ENCODE results near the gene SOX4.

The SOX4 gene

DNA sequence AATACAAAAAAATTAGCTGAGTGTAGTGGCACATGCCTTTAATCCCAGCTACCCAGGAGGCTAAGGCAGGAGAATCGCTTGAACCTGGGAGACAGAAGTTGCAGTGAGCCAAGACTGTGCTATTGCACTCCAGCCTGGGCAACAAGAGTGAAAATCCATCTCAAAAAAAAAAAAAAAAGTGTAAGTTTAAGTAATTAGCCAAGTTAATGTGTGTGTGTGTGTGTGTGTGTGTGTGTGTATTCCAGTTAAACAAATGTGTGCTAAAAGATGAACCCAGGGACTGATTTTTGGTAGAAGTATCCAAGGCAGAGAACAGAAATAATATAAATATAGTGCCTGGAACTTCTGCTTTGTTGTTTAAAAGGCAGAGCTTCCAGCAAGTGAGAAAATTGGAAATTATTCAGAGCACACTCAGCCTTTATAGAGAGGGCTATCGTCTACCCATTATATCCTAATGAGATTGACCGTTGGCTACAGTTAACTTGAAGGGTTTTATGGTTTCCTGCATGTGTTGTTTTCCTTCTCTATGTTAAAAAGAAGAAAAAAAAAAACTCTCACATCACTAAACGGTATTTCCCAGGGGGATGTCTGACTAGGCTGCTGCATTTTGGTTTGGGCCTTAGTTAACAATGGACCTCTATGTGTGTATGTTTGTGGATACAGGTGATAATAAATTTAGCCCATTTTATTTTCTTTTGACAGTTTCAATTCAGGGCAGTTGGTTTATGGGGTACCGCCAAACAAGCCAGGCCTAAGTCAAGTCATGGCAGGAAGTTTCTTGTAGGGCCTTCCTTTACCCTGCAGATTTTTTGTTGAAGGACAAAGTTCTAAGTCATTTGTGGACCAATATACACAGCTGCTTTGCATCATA, 9.8 kb downstream of the SOX4 start (continued):
- TF ChIP-seq RARB (CRISPR knock-in tag; IDR thresholded peaks at IDR 0.05): no peak
- TF ChIP-seq ESRRG (CRISPR knock-in tag; IDR thresholded peaks at IDR 0.05): no peak

DNA sequence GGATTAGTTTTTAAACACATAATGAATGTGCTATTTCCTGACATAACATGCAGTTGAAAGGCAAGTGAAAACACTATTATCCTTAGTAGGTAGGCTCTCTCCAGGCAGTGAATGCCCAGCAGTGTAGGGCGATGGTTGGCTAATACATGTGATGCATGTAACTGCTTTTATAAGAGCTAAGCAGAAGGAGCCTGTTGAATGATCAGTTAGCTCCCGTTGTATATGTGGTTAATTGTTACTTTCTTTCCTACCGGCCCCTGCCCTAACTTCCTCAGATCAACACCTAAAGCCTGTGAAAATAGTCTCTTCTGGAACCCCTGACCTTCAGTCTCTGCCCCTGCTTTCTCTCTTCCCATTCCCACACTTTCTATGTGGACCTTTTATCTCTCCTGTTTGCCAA, 10.5 kb downstream of the SOX4 start:
- TF ChIP-seq BACH2 (CRISPR knock-in tag; IDR thresholded peaks at IDR 0.05; ENCODE audit: borderline replicate concordance) (no peak), ZFP30 (CRISPR knock-in tag; IDR thresholded peaks at IDR 0.05) (no peak), SNAI2 (CRISPR knock-in tag; IDR thresholded peaks at IDR 0.05) (no peak), CSDC2 (CRISPR knock-in tag; IDR thresholded peaks at IDR 0.05) (no peak), ZFP3 (CRISPR knock-in tag; IDR thresholded peaks at IDR 0.05) (no peak), ZNF70 (CRISPR knock-in tag; IDR thresholded peaks at IDR 0.05) (no peak), ARNTL (CRISPR knock-in tag; IDR thresholded peaks at IDR 0.05; ENCODE audit: borderline replicate concordance, low read depth) (no peak), ZNF8 (CRISPR knock-in tag; IDR thresholded peaks at IDR 0.05) (no peak), RARB (CRISPR knock-in tag; IDR thresholded peaks at IDR 0.05) (no peak), OSR1 (CRISPR knock-in tag; IDR thresholded peaks at IDR 0.05) (no peak), ZNF565 (CRISPR knock-in tag; conservative IDR thresholded peaks at IDR 0.05; ENCODE audit: low read depth) (no peak), ISL1 (CRISPR knock-in tag; IDR thresholded peaks at IDR 0.05) (no peak)
- TF ChIP-seq, protein P1, sequence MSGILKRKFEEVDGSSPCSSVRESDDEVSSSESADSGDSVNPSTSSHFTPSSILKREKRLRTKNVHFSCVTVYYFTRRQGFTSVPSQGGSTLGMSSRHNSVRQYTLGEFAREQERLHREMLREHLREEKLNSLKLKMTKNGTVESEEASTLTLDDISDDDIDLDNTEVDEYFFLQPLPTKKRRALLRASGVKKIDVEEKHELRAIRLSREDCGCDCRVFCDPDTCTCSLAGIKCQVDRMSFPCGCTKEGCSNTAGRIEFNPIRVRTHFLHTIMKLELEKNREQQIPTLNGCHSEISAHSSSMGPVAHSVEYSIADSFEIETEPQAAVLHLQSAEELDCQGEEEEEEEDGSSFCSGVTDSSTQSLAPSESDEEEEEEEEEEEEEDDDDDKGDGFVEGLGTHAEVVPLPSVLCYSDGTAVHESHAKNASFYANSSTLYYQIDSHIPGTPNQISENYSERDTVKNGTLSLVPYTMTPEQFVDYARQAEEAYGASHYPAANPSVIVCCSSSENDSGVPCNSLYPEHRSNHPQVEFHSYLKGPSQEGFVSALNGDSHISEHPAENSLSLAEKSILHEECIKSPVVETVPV (CRISPR knock-in tag; IDR thresholded peaks at IDR 0.05): no peak
- TF ChIP-seq, protein P2, sequence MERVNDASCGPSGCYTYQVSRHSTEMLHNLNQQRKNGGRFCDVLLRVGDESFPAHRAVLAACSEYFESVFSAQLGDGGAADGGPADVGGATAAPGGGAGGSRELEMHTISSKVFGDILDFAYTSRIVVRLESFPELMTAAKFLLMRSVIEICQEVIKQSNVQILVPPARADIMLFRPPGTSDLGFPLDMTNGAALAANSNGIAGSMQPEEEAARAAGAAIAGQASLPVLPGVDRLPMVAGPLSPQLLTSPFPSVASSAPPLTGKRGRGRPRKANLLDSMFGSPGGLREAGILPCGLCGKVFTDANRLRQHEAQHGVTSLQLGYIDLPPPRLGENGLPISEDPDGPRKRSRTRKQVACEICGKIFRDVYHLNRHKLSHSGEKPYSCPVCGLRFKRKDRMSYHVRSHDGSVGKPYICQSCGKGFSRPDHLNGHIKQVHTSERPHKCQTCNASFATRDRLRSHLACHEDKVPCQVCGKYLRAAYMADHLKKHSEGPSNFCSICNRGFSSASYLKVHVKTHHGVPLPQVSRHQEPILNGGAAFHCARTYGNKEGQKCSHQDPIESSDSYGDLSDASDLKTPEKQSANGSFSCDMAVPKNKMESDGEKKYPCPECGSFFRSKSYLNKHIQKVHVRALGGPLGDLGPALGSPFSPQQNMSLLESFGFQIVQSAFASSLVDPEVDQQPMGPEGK (CRISPR knock-in tag; IDR thresholded peaks at IDR 0.05; ENCODE audit: borderline replicate concordance): no peak
- TF ChIP-seq, protein P3, sequence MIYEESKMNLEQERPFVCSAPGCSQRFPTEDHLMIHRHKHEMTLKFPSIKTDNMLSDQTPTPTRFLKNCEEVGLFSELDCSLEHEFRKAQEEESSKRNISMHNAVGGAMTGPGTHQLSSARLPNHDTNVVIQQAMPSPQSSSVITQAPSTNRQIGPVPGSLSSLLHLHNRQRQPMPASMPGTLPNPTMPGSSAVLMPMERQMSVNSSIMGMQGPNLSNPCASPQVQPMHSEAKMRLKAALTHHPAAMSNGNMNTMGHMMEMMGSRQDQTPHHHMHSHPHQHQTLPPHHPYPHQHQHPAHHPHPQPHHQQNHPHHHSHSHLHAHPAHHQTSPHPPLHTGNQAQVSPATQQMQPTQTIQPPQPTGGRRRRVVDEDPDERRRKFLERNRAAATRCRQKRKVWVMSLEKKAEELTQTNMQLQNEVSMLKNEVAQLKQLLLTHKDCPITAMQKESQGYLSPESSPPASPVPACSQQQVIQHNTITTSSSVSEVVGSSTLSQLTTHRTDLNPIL (CRISPR knock-in tag; IDR thresholded peaks at IDR 0.05; ENCODE audit: low read depth): no peak
- no peak for ATAC-seq

- TF ChIP-seq CSDC2 (CRISPR knock-in tag; IDR thresholded peaks at IDR 0.05) (no peak), ZC3H10 (CRISPR knock-in tag; IDR thresholded peaks at IDR 0.05) (no peak)
- ATAC-seq: no peak
Measured at GRCh38 chr6:21605166-21605565, 11.6 kb downstream of the SOX4 start.

GRCh38 chr6:21608601-21609000, 15.1 kb downstream of the SOX4 start:
- no peak for ATAC-seq
- TF ChIP-seq ZNF565 (CRISPR knock-in tag; conservative IDR thresholded peaks at IDR 0.05; ENCODE audit: low read depth) (no peak), BACH2 (CRISPR knock-in tag; IDR thresholded peaks at IDR 0.05; ENCODE audit: borderline replicate concordance) (no peak), POU6F1 (CRISPR knock-in tag; IDR thresholded peaks at IDR 0.05; ENCODE audit: borderline replicate concordance, low read depth) (no peak), ZC3H10 (CRISPR knock-in tag; IDR thresholded peaks at IDR 0.05) (no peak), TSHZ2 (CRISPR knock-in tag; IDR thresholded peaks at IDR 0.05) (no peak), CSDC2 (CRISPR knock-in tag; IDR thresholded peaks at IDR 0.05) (no peak), PPARA (CRISPR knock-in tag; IDR thresholded peaks at IDR 0.05; ENCODE audit: borderline replicate concordance) (no peak), ESRRG (CRISPR knock-in tag; IDR thresholded peaks at IDR 0.05) (no peak)
